ENCODE data around the gene ADSL. TPM values are rescaled to one million over a fixed set of nuclear protein-coding genes. Genes with fewer than 3 reads are reported as not detected.

ADSL gene
- total RNA-seq, 1 donor from 2014 or later, result 135 TPM

- peaks cover 18% of the 10 kb centered on the region for H3F3A ChIP-seq (ENCODE audit: low read depth)
- Mint-ChIP-seq H3K27me3 (ENCODE audit: insufficient read depth, low read depth) (no peaks in the 10 kb centered on the region), H3K36me3 (peaks cover 44% of the 10 kb centered on the region), H3K4me1 (no peaks in the 10 kb centered on the region), H3K4me3 (no peak overlapping the region), H3K27ac (no peak overlapping the region), H3K9me3 (no peaks in the 10 kb centered on the region)
- H3K9me3 ChIP-seq (ENCODE audit: low read depth), result no peaks in the 10 kb centered on the region
- H3K27ac ChIP-seq, result no peak overlapping the region
- no peak overlapping the region for H3K9ac ChIP-seq
- H3K4me2 ChIP-seq, result no peak overlapping the region
- no peaks in the 10 kb centered on the region for H3K4me1 ChIP-seq
- H3K36me3 ChIP-seq, result no peaks in the 10 kb centered on the region
- H3K27me3 ChIP-seq, result no peaks in the 10 kb centered on the region
- peaks cover 2% of the 10 kb centered on the region for H4K20me1 ChIP-seq (ENCODE audit: low read depth)
- DNase-seq (ENCODE audit: low spot score), result no peak
- H3K4me3 ChIP-seq, result no peak overlapping the region
- H3K79me2 ChIP-seq (ENCODE audit: low read depth), result no peaks in the 10 kb centered on the region
- TF ChIP-seq, protein P1, sequence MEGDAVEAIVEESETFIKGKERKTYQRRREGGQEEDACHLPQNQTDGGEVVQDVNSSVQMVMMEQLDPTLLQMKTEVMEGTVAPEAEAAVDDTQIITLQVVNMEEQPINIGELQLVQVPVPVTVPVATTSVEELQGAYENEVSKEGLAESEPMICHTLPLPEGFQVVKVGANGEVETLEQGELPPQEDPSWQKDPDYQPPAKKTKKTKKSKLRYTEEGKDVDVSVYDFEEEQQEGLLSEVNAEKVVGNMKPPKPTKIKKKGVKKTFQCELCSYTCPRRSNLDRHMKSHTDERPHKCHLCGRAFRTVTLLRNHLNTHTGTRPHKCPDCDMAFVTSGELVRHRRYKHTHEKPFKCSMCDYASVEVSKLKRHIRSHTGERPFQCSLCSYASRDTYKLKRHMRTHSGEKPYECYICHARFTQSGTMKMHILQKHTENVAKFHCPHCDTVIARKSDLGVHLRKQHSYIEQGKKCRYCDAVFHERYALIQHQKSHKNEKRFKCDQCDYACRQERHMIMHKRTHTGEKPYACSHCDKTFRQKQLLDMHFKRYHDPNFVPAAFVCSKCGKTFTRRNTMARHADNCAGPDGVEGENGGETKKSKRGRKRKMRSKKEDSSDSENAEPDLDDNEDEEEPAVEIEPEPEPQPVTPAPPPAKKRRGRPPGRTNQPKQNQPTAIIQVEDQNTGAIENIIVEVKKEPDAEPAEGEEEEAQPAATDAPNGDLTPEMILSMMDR (IDR thresholded peaks at IDR 0.05), result no peak
- TF ChIP-seq EZH2phosphoT487 (IDR thresholded peaks at IDR 0.05), result no peak
- no peak for TF ChIP-seq EZH2 (IDR thresholded peaks at IDR 0.05)
- no peak overlapping the region for H2AFZ ChIP-seq (replicated peaks)
These were observed 16.8 kb downstream of the ADSL start for GRCh38 chr22:40363059-40363458.

DNA sequence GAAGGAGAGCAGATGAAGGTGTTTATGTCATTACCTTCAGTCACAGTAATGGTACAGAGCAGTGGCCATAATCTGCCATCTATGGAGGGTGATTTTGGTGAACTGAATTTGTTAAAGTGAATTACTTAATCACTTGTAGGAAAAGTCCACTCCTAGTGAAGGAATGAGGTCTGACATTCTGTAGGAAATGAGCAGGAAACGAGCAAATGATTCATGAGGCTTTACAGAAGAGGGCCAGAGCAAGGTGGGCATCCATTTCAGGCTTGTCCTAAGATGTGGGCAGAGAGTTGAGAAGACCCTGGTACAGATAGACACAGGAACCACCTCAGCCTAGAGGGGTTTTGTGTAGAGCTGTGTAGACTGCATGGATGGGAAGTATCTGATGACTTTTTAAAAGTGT is 18.1 kb downstream of the ADSL start:
- Histone ChIP-seq H3F3A (ENCODE audit: low read depth) (peaks cover 32% of the 10 kb centered on the region), H3K4me1 (no peaks in the 10 kb centered on the region), H3K79me2 (ENCODE audit: low read depth) (no peaks in the 10 kb centered on the region), H3K9me3 (ENCODE audit: low read depth) (no peaks in the 10 kb centered on the region), H3K36me3 (no peaks in the 10 kb centered on the region), H4K20me1 (ENCODE audit: low read depth) (no peaks in the 10 kb centered on the region), H3K27ac (no peak overlapping the region), H3K27me3 (no peaks in the 10 kb centered on the region), H3K4me2 (no peak overlapping the region), H2AFZ (replicated peaks) (no peak overlapping the region), H3K4me3 (no peak overlapping the region), H3K9ac (no peak overlapping the region)
- Mint-ChIP-seq H3K9me3 (no peaks in the 10 kb centered on the region), H3K4me1 (no peaks in the 10 kb centered on the region), H3K36me3 (peaks cover 40% of the 10 kb centered on the region), H3K27me3 (ENCODE audit: insufficient read depth, low read depth) (no peaks in the 10 kb centered on the region), H3K27ac (no peak overlapping the region), H3K4me3 (no peak overlapping the region)
- TF ChIP-seq EZH2phosphoT487 (IDR thresholded peaks at IDR 0.05) (no peak), EZH2 (IDR thresholded peaks at IDR 0.05) (no peak)
- TF ChIP-seq, protein P1 (IDR thresholded peaks at IDR 0.05), result no peak
- no peak for DNase-seq (ENCODE audit: low spot score)

DNA sequence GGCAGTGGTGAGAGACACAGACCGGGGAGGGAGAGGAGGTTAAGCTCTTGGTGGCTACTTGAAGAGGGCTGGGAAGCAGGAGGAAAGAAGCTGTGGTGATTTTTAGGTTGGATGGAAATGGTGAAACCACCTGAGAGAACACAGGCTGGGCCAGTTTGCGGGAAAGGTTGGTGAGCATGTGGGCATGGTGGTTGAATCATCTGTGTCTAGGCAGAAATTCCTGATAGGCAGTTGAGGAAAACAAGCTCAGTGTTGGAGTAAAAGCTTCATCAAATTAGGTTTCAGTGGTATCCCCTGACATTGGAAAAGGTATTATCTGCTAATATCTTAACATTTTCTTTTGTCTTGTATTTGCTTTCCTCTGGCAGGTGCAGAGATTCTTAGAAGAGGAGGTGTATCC is 19.8 kb downstream of the ADSL start:
- H3K4me1 ChIP-seq, result no peaks in the 10 kb centered on the region
- H3K9ac ChIP-seq, result no peak overlapping the region
- Mint-ChIP-seq H3K4me1 (peaks cover under 1% of the 10 kb centered on the region), H3K27me3 (ENCODE audit: insufficient read depth, low read depth) (no peaks in the 10 kb centered on the region), H3K27ac (no peak overlapping the region), H3K36me3 (peaks cover 34% of the 10 kb centered on the region), H3K9me3 (no peaks in the 10 kb centered on the region), H3K4me3 (no peak overlapping the region)
- peaks cover 5% of the 10 kb centered on the region for H4K20me1 ChIP-seq (ENCODE audit: low read depth)
- H3K36me3 ChIP-seq, result no peaks in the 10 kb centered on the region
- no peak overlapping the region for H3K4me3 ChIP-seq
- H3K79me2 ChIP-seq (ENCODE audit: low read depth), result peaks cover 2% of the 10 kb centered on the region
- TF ChIP-seq EZH2phosphoT487 (IDR thresholded peaks at IDR 0.05), result no peak
- TF ChIP-seq, protein P1 (IDR thresholded peaks at IDR 0.05), result no peak
- TF ChIP-seq EZH2 (IDR thresholded peaks at IDR 0.05), result no peak
- H3K4me2 ChIP-seq, result no peak overlapping the region
- H2AFZ ChIP-seq (replicated peaks), result no peak overlapping the region
- no peaks in the 10 kb centered on the region for H3K9me3 ChIP-seq (ENCODE audit: low read depth)
- no peak for DNase-seq (ENCODE audit: low spot score)
- no peak overlapping the region for H3K27ac ChIP-seq
- peaks cover 44% of the 10 kb centered on the region for H3F3A ChIP-seq (ENCODE audit: low read depth)
- H3K27me3 ChIP-seq, result no peaks in the 10 kb centered on the region
